Prostate gland (tissue), 2 donors: Measurements from ENCODE around the gene CMKLR1. TPM values are rescaled to one million over a fixed set of nuclear protein-coding genes. Genes with fewer than 3 reads are reported as not detected.

Experiments
- DNase-seq: peaks from one replicate; pipeline ENCODE4 v3.0.0-alpha.2; 2019; ENCODE audit warnings: low spot score
- H3K27ac ChIP-seq, 2 donors: fragments of 200-600 bp; sonication (generic); 2 replicates each; pipeline ENCODE4 v1.5.1; 2017 to 2019
- H3K27me3 ChIP-seq: fragments of 200-600 bp; sonication (generic); replicated peaks from 2 replicates; pipeline ENCODE4 v1.5.1; 2019; ENCODE audit not compliant: insufficient read depth
- H3K36me3 ChIP-seq, 2 donors: fragments of 200-600 bp; sonication (generic); 1 replicate in 1 of 2; 2 replicates in 1 of 2; pipeline versions ENCODE4 v1.5.1 to v1.8.1; 2017 to 2019
- H3K4me1 ChIP-seq: fragments of 200-600 bp; sonication (generic); replicated peaks from 2 replicates; pipeline ENCODE4 v1.5.1; 2019
- H3K4me3 ChIP-seq, 2 donors: fragments of 200-600 bp; sonication (generic); 2 replicates each; pipeline ENCODE4 v1.5.1; 2017 to 2019
- H3K9me3 ChIP-seq: fragments of 200-600 bp; sonication (generic); 2 replicates; pipeline ENCODE4 v1.5.1; 2017
- CTCF ChIP-seq, 4 experiments: fragments of 200-600 bp in 2 of 4; fragments of 450-650 bp in 2 of 4; sonication (generic) in 2 of 4; IDR thresholded peaks; 1 replicate in 3 of 4; 2 replicates in 1 of 4; pipeline ENCODE4 v1.5.1; 2016 to 2019; ENCODE audit warnings: antibody characterized with exemption in 4 of 4, mild to moderate bottlenecking in 2 of 4, moderate library complexity in 2 of 4
- POLR2A ChIP-seq: fragments of 450-650 bp; IDR thresholded peaks from one replicate; pipeline ENCODE4 v1.6.1; 2016; ENCODE audit warnings: antibody characterized with exemption, mild to moderate bottlenecking
- POLR2AphosphoS5 ChIP-seq: sonication (generic); formaldehyde crosslinking; IDR thresholded peaks from one replicate; pipeline ENCODE4 v1.6.1; 2017; ENCODE audit warnings: antibody characterized with exemption
- WGBS: methylation state at CpG from one replicate; pipeline ENCODE4 v1.1.5; 2018; 5-methylcytosine and 5-hydroxymethylcytosine counted together
- intact Hi-C: fragments of 100-400 bp; cut with DNase I; formaldehyde crosslinking; loops from one replicate; pipeline ENCODE4 v1.14.2; 2022
- total RNA-seq, 2 donors: library from RNA; depleted of rRNA; stranded (reverse); fragments of >200 nt; gene quantifications; one replicate each; pipeline ENCODE4 v1.1.0, GENCODE V29; 2016

CMKLR1 gene
- total RNA-seq, 2 donors from 2014 or later = 3.3 to 9.1 TPM

GRCh38 chr12:108370415-108370814, 31.3 kb upstream of the CMKLR1 start:
- DNase-seq = no peak

GRCh38 chr12:108369736-108370396, 30.8 kb upstream of the CMKLR1 start:
- H3K9me3 ChIP-seq = no peaks in the 10 kb centered on the region
- WGBS = 80% methylated on average over 5 of the region's 5 CpGs
- no peak for DNase-seq
- no peaks in the 10 kb centered on the region for H3K36me3 ChIP-seq
- no peaks in the 10 kb centered on the region for H3K4me1 ChIP-seq
- TF ChIP-seq POLR2A (no peak), POLR2AphosphoS5 (no peak), CTCF (IDR thresholded peaks at IDR 0.05) (no peak)
- no peaks in the 10 kb centered on the region for H3K27me3 ChIP-seq
- intact Hi-C loops = no loop called here
- H3K27ac ChIP-seq = no peak overlapping the region
- H3K4me3 ChIP-seq = no peak overlapping the region

More at GRCh38 chr12:108370415-108370814, 31.3 kb upstream of the CMKLR1 start:
- Histone ChIP-seq H3K27me3 (no peaks in the 10 kb centered on the region), H3K36me3 (no peaks in the 10 kb centered on the region), H3K4me3 (no peak overlapping the region), H3K4me1 (no peaks in the 10 kb centered on the region), H3K27ac (no peak overlapping the region), H3K9me3 (no peaks in the 10 kb centered on the region)
- intact Hi-C loops = no loop called here
- 76% methylated on average over 5 of the region's 5 CpGs for WGBS
- TF ChIP-seq CTCF (IDR thresholded peaks at IDR 0.05) = no peak
- no peak for TF ChIP-seq POLR2AphosphoS5
- TF ChIP-seq POLR2A = no peak

- 97% methylated on average over 2 of the region's 2 CpGs for WGBS
- Histone ChIP-seq H3K4me1 (no peaks in the 10 kb centered on the region), H3K27ac (no peak overlapping the region), H3K27me3 (no peaks in the 10 kb centered on the region), H3K4me3 (no peak overlapping the region), H3K36me3 (no peaks in the 10 kb centered on the region), H3K9me3 (no peaks in the 10 kb centered on the region)
- intact Hi-C loops = no loop called here
- TF ChIP-seq POLR2AphosphoS5 = no peak
- no peak for TF ChIP-seq POLR2A
- TF ChIP-seq CTCF (IDR thresholded peaks at IDR 0.05) = no peak
- DNase-seq = no peak
Observed at GRCh38 chr12:108368089-108368488, 29.0 kb upstream of the CMKLR1 start.

GRCh38 chr12:108367436-108367835, 28.3 kb upstream of the CMKLR1 start:
- Histone ChIP-seq H3K9me3 (no peaks in the 10 kb centered on the region), H3K36me3 (no peaks in the 10 kb centered on the region), H3K4me1 (no peaks in the 10 kb centered on the region), H3K4me3 (no peak overlapping the region), H3K27me3 (no peaks in the 10 kb centered on the region), H3K27ac (no peak overlapping the region)
- no peak for DNase-seq
- WGBS = 73% methylated on average over 7 of the region's 7 CpGs
- TF ChIP-seq POLR2AphosphoS5 = no peak
- TF ChIP-seq POLR2A = no peak
- TF ChIP-seq CTCF (IDR thresholded peaks at IDR 0.05) = no peak
- intact Hi-C loops = no loop called here

- Histone ChIP-seq H3K27me3 (no peaks in the 10 kb centered on the region), H3K27ac (no peak overlapping the region), H3K36me3 (no peaks in the 10 kb centered on the region), H3K9me3 (no peaks in the 10 kb centered on the region), H3K4me1 (no peaks in the 10 kb centered on the region), H3K4me3 (no peak overlapping the region)
- intact Hi-C loops = no loop called here
- TF ChIP-seq CTCF (IDR thresholded peaks at IDR 0.05) = no peak
- TF ChIP-seq POLR2AphosphoS5 = no peak
- no peak for TF ChIP-seq POLR2A
- DNase-seq = no peak
Observed at GRCh38 chr12:108365324-108365723, 26.2 kb upstream of the CMKLR1 start.
